GM23338 (cell line): ENCODE results near the gene SAMD11. TPM values are rescaled to one million over a fixed set of nuclear protein-coding genes. Genes with fewer than 3 reads are reported as not detected.

Source experiments
- ATAC-seq: fragments of 200-7000 bp; cut with Tn5 transposase; 3 replicates; pipeline ENCODE4 v1.9.1; 2020
- DNase-seq: peaks from one replicate; pipeline ENCODE4 v3.0.0-alpha.2; 2015; ENCODE audit warnings: low spot score
- H2AFZ ChIP-seq: fragments of 200-600 bp; sonication (generic); 2 replicates; pipeline ENCODE4 v1.8.0; 2016; ENCODE audit warnings: antibody characterized with exemption, mild to moderate bottlenecking, moderate library complexity
- H3F3A ChIP-seq: fragments of 200-600 bp; sonication (generic); replicated peaks from 2 replicates; pipeline ENCODE4 v1.8.0; 2017; ENCODE audit warnings: antibody characterized with exemption, mixed run types, low read depth
- H3K27ac ChIP-seq: fragments of 200-600 bp; sonication (generic); 2 replicates; pipeline ENCODE4 v1.6.1; 2016; ENCODE audit warnings: low read depth
- H3K27me3 ChIP-seq: fragments of 200-600 bp; sonication (generic); 2 replicates; pipeline ENCODE4 v1.8.0; 2016; ENCODE audit warnings: mild to moderate bottlenecking, mixed run types, moderate library complexity; ENCODE audit not compliant: insufficient read depth
- H3K36me3 ChIP-seq: fragments of 200-600 bp; sonication (generic); 2 replicates; pipeline ENCODE4 v1.8.0; 2016; ENCODE audit warnings: mild to moderate bottlenecking; ENCODE audit not compliant: insufficient read depth
- H3K4me1 ChIP-seq: fragments of 200-600 bp; sonication (generic); 2 replicates; pipeline ENCODE4 v1.8.0; 2016; ENCODE audit warnings: mild to moderate bottlenecking, moderate library complexity; ENCODE audit not compliant: insufficient read depth
- H3K4me2 ChIP-seq: fragments of 200-600 bp; sonication (generic); 2 replicates; pipeline ENCODE4 v1.7.1; 2017; ENCODE audit warnings: mixed run types
- H3K4me3 ChIP-seq: fragments of 200-600 bp; sonication (generic); 2 replicates; pipeline ENCODE4 v1.6.1; 2016; ENCODE audit warnings: mixed run types
- H3K79me2 ChIP-seq: fragments of 200-600 bp; sonication (generic); replicated peaks from 2 replicates; pipeline ENCODE4 v1.8.0; 2017; ENCODE audit warnings: mild to moderate bottlenecking; ENCODE audit not compliant: insufficient read depth
- H3K9me2 ChIP-seq: fragments of 200-600 bp; sonication (generic); 2 replicates; pipeline ENCODE4 v1.8.0; 2017; ENCODE audit not compliant: insufficient read depth
- H4K20me1 ChIP-seq: fragments of 200-600 bp; sonication (generic); replicated peaks from 2 replicates; pipeline ENCODE4 v1.8.0; 2017; ENCODE audit warnings: mild to moderate bottlenecking; ENCODE audit not compliant: insufficient read depth
- H3K27ac Mint-ChIP-seq: 2 replicates; pipeline ENCODE4 v1.8.0; 2020; ENCODE audit warnings: inconsistent platforms, mild to moderate bottlenecking, moderate library complexity, mixed read lengths
- H3K27me3 Mint-ChIP-seq: 3 replicates; pipeline ENCODE4 v1.8.0; 2022; ENCODE audit warnings: low read depth, mild to moderate bottlenecking, moderate library complexity, mixed read lengths, inconsistent platforms; ENCODE audit not compliant: insufficient read depth, poor library complexity
- H3K36me3 Mint-ChIP-seq: 3 replicates; pipeline ENCODE4 v1.8.0; 2021; ENCODE audit warnings: low read depth, mild to moderate bottlenecking, inconsistent platforms, moderate library complexity, mixed read lengths
- H3K4me1 Mint-ChIP-seq: 3 replicates; pipeline ENCODE4 v1.8.0; 2020; ENCODE audit warnings: mild to moderate bottlenecking, inconsistent platforms, mixed read lengths
- H3K4me3 Mint-ChIP-seq: 3 replicates; pipeline ENCODE4 v1.8.0; 2021; ENCODE audit warnings: moderate library complexity, mild to moderate bottlenecking, inconsistent platforms, mixed read lengths
- H3K9me3 Mint-ChIP-seq: 3 replicates; pipeline ENCODE4 v1.8.0; 2020; ENCODE audit warnings: moderate library complexity, mild to moderate bottlenecking, inconsistent platforms, mixed read lengths
- CREB1 ChIP-seq: fragments of 250-450 bp; sonication (Bioruptor Pico); IDR thresholded peaks from 2 replicates; pipeline ENCODE4 v1.5.0; 2020; ENCODE audit warnings: low read depth, mild to moderate bottlenecking, moderate library complexity
- EZH2 ChIP-seq: fragments of 200-600 bp; sonication (generic); IDR thresholded peaks from one replicate; pipeline ENCODE4 v1.8.0; 2017; ENCODE audit warnings: antibody characterized with exemption, mild to moderate bottlenecking, low read depth; ENCODE audit not compliant: unreplicated experiment
- EZH2phosphoT487 ChIP-seq: fragments of 200-600 bp; sonication (generic); IDR thresholded peaks from one replicate; pipeline ENCODE4 v1.8.1; 2018; ENCODE audit warnings: antibody characterized with exemption; ENCODE audit not compliant: unreplicated experiment
- JUNB ChIP-seq: IDR thresholded peaks from one replicate; pipeline ENCODE4 v1.6.1; 2016; ENCODE audit warnings: antibody characterized with exemption; ENCODE audit not compliant: unreplicated experiment
- NANOG ChIP-seq: IDR thresholded peaks from 2 replicates; pipeline ENCODE4 v1.6.1; 2016; ENCODE audit warnings: antibody characterized with exemption, borderline replicate concordance
- POLR2AphosphoS5 ChIP-seq: IDR thresholded peaks from 2 replicates; pipeline ENCODE4 v1.6.1; 2016; ENCODE audit warnings: antibody characterized with exemption, low read depth
- STAT1 ChIP-seq: IDR thresholded peaks from one replicate; pipeline ENCODE4 v1.6.1; 2016; ENCODE audit warnings: antibody characterized with exemption; ENCODE audit not compliant: unreplicated experiment
- ZNF114 ChIP-seq: fragments of 250-450 bp; sonication (Bioruptor Pico); IDR thresholded peaks from 2 replicates; pipeline ENCODE4 v1.5.0; 2020; ENCODE audit warnings: mild to moderate bottlenecking, moderate library complexity
- ZNF331 ChIP-seq: fragments of 250-450 bp; sonication (Bioruptor Pico); IDR thresholded peaks from 2 replicates; pipeline ENCODE4 v1.5.0; 2020; ENCODE audit warnings: low read depth, mild to moderate bottlenecking, moderate library complexity
- polyA plus RNA-seq: library from polyadenylated mRNA; unstranded; fragments of >200 nt; fragmentation: Nextera tagmentation; extraction: Ambion mirVana; gene quantifications from 2 replicates; pipeline ENCODE4 v1.2.1, GENCODE V29; 2016
- total RNA-seq: library from RNA; depleted of rRNA; stranded (reverse); fragments of >200 nt; shearing (Covaris generic); gene quantifications from 2 replicates; pipeline ENCODE4 v1.2.3, GENCODE V29; 2014
- TF ChIP-seq, protein P1 (sequence below), 2 experiments: fragments of 200-600 bp in 1 of 2; sonication (generic) in 1 of 2; conservative IDR thresholded peaks; 2 replicates each; pipeline versions ENCODE4 v1.5.1 to v1.6.1; 2016 to 2017; ENCODE audit warnings: antibody characterized with exemption in 2 of 2, low read depth in 2 of 2, mild to moderate bottlenecking in 2 of 2, moderate library complexity in 1 of 2
- TF ChIP-seq, protein P2 (sequence below): IDR thresholded peaks from one replicate; pipeline ENCODE4 v1.6.1; 2018; ENCODE audit warnings: antibody characterized with exemption; ENCODE audit not compliant: unreplicated experiment
- TF ChIP-seq, protein P3 (sequence below): IDR thresholded peaks from 2 replicates; pipeline ENCODE4 v1.6.1; 2016; ENCODE audit warnings: antibody characterized with exemption
- TF ChIP-seq, protein P4 (sequence below): fragments of 250-450 bp; sonication (Bioruptor Pico); IDR thresholded peaks from 2 replicates; pipeline ENCODE4 v1.5.0; 2020; ENCODE audit warnings: mild to moderate bottlenecking, moderate library complexity

The SAMD11 gene
- total and polyA plus RNA-seq, 2 experiments from 2014 or later, result 0.14 to 0.40 TPM

DNA sequence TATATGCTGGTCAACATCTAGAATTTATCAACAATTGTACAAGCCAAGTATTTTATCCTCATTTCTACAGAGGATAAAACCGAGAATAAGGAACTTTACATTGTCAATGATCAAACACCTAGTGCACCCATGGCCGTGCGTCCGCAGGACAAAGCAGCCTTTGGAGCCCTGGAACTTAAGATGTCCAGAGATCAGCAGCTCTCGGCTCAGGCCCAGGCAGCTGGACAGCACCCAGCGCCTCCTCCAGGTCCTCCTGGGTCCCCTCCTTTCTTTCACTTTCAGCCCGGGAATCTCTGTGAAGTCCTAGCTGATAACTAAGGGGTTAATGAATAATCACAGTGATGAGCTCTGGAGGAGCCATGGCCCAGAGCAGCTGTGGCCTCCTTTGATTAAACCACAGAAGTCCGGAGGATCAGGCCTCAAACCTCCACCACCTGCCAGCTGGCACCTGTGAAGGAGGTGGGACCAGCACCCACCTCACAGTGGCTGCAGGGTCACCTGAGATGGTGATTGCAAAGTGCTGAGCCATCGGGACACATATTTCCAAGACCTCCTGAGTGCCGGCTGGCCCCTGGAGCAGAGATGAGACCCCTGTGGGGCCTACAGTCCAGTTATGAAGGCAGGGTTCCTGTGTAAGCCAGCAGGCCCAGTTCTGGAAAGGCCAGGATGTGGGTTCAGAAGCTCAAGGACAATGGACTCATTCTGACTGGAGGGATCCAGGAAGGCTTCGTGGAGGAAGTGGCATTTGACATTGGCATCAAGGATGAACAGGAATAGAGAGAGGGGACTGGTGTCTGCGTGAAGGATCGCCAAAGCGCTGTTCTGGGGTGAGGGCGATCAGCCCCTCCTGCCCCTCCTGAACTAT, 11.6 kb upstream of the SAMD11 start:
- no peak overlapping the region for H3K27ac ChIP-seq
- no peak overlapping the region for H2AFZ ChIP-seq
- H3K4me2 ChIP-seq, result no peak overlapping the region
- H3K36me3 Mint-ChIP-seq, result peaks cover 2% of the 10 kb centered on the region; the same call in 1 of the 3 replicates
- peaks cover 44% of the 10 kb centered on the region for H3K27me3 Mint-ChIP-seq
- TF ChIP-seq NANOG (no peak), EZH2phosphoT487 (no peak), POLR2AphosphoS5 (no peak), STAT1 (no peak), EZH2 (no peak), ZNF331 (CRISPR knock-in tag) (no peak), JUNB (no peak), ZNF114 (CRISPR knock-in tag) (no peak), CREB1 (CRISPR knock-in tag) (no peak)
- TF ChIP-seq, protein P1, sequence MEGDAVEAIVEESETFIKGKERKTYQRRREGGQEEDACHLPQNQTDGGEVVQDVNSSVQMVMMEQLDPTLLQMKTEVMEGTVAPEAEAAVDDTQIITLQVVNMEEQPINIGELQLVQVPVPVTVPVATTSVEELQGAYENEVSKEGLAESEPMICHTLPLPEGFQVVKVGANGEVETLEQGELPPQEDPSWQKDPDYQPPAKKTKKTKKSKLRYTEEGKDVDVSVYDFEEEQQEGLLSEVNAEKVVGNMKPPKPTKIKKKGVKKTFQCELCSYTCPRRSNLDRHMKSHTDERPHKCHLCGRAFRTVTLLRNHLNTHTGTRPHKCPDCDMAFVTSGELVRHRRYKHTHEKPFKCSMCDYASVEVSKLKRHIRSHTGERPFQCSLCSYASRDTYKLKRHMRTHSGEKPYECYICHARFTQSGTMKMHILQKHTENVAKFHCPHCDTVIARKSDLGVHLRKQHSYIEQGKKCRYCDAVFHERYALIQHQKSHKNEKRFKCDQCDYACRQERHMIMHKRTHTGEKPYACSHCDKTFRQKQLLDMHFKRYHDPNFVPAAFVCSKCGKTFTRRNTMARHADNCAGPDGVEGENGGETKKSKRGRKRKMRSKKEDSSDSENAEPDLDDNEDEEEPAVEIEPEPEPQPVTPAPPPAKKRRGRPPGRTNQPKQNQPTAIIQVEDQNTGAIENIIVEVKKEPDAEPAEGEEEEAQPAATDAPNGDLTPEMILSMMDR (conservative IDR thresholded peaks at IDR 0.05; ENCODE audit: low read depth in 2 of 2), result no peak
- TF ChIP-seq, protein P2, sequence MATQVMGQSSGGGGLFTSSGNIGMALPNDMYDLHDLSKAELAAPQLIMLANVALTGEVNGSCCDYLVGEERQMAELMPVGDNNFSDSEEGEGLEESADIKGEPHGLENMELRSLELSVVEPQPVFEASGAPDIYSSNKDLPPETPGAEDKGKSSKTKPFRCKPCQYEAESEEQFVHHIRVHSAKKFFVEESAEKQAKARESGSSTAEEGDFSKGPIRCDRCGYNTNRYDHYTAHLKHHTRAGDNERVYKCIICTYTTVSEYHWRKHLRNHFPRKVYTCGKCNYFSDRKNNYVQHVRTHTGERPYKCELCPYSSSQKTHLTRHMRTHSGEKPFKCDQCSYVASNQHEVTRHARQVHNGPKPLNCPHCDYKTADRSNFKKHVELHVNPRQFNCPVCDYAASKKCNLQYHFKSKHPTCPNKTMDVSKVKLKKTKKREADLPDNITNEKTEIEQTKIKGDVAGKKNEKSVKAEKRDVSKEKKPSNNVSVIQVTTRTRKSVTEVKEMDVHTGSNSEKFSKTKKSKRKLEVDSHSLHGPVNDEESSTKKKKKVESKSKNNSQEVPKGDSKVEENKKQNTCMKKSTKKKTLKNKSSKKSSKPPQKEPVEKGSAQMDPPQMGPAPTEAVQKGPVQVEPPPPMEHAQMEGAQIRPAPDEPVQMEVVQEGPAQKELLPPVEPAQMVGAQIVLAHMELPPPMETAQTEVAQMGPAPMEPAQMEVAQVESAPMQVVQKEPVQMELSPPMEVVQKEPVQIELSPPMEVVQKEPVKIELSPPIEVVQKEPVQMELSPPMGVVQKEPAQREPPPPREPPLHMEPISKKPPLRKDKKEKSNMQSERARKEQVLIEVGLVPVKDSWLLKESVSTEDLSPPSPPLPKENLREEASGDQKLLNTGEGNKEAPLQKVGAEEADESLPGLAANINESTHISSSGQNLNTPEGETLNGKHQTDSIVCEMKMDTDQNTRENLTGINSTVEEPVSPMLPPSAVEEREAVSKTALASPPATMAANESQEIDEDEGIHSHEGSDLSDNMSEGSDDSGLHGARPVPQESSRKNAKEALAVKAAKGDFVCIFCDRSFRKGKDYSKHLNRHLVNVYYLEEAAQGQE, result no peak
- TF ChIP-seq, protein P3, sequence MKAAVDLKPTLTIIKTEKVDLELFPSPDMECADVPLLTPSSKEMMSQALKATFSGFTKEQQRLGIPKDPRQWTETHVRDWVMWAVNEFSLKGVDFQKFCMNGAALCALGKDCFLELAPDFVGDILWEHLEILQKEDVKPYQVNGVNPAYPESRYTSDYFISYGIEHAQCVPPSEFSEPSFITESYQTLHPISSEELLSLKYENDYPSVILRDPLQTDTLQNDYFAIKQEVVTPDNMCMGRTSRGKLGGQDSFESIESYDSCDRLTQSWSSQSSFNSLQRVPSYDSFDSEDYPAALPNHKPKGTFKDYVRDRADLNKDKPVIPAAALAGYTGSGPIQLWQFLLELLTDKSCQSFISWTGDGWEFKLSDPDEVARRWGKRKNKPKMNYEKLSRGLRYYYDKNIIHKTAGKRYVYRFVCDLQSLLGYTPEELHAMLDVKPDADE, result no peak
- TF ChIP-seq, protein P4, sequence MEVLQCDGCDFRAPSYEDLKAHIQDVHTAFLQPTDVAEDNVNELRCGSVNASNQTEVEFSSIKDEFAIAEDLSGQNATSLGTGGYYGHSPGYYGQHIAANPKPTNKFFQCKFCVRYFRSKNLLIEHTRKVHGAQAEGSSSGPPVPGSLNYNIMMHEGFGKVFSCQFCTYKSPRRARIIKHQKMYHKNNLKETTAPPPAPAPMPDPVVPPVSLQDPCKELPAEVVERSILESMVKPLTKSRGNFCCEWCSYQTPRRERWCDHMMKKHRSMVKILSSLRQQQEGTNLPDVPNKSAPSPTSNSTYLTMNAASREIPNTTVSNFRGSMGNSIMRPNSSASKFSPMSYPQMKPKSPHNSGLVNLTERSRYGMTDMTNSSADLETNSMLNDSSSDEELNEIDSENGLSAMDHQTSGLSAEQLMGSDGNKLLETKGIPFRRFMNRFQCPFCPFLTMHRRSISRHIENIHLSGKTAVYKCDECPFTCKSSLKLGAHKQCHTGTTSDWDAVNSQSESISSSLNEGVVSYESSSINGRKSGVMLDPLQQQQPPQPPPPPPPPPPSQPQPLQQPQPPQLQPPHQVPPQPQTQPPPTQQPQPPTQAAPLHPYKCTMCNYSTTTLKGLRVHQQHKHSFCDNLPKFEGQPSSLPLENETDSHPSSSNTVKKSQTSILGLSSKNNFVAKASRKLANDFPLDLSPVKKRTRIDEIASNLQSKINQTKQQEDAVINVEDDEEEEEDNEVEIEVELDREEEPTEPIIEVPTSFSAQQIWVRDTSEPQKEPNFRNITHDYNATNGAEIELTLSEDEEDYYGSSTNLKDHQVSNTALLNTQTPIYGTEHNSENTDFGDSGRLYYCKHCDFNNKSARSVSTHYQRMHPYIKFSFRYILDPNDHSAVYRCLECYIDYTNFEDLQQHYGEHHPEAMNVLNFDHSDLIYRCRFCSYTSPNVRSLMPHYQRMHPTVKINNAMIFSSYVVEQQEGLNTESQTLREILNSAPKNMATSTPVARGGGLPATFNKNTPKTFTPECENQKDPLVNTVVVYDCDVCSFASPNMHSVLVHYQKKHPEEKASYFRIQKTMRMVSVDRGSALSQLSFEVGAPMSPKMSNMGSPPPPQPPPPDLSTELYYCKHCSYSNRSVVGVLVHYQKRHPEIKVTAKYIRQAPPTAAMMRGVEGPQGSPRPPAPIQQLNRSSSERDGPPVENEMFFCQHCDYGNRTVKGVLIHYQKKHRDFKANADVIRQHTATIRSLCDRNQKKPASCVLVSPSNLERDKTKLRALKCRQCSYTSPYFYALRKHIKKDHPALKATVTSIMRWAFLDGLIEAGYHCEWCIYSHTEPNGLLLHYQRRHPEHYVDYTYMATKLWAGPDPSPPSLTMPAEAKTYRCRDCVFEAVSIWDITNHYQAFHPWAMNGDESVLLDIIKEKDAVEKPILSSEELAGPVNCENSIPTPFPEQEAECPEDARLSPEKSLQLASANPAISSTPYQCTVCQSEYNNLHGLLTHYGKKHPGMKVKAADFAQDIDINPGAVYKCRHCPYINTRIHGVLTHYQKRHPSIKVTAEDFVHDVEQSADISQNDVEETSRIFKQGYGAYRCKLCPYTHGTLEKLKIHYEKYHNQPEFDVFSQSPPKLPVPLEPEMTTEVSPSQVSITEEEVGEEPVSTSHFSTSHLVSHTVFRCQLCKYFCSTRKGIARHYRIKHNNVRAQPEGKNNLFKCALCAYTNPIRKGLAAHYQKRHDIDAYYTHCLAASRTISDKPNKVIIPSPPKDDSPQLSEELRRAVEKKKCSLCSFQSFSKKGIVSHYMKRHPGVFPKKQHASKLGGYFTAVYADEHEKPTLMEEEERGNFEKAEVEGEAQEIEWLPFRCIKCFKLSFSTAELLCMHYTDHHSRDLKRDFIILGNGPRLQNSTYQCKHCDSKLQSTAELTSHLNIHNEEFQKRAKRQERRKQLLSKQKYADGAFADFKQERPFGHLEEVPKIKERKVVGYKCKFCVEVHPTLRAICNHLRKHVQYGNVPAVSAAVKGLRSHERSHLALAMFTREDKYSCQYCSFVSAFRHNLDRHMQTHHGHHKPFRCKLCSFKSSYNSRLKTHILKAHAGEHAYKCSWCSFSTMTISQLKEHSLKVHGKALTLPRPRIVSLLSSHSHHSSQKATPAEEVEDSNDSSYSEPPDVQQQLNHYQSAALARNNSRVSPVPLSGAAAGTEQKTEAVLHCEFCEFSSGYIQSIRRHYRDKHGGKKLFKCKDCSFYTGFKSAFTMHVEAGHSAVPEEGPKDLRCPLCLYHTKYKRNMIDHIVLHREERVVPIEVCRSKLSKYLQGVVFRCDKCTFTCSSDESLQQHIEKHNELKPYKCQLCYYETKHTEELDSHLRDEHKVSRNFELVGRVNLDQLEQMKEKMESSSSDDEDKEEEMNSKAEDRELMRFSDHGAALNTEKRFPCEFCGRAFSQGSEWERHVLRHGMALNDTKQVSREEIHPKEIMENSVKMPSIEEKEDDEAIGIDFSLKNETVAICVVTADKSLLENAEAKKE (CRISPR knock-in tag), result no peak
- H3K27me3 ChIP-seq, result peaks cover 61% of the 10 kb centered on the region
- no peaks in the 10 kb centered on the region for H3F3A ChIP-seq
- no peak overlapping the region; the same call in 2 of the 3 replicates for H3K4me3 Mint-ChIP-seq
- no peaks in the 10 kb centered on the region for H3K9me2 ChIP-seq
- DNase-seq, result no peak
- H4K20me1 ChIP-seq, result no peaks in the 10 kb centered on the region
- H3K36me3 ChIP-seq, result no peaks in the 10 kb centered on the region
- no peak overlapping the region for H3K4me3 ChIP-seq
- ATAC-seq, result no peak
- peaks cover 8% of the 10 kb centered on the region; the same call in 2 of the 3 replicates for H3K4me1 Mint-ChIP-seq
- no peaks in the 10 kb centered on the region for H3K79me2 ChIP-seq
- no peak overlapping the region for H3K27ac Mint-ChIP-seq
- H3K4me1 ChIP-seq, result no peaks in the 10 kb centered on the region
- peaks cover 4% of the 10 kb centered on the region; the same call in 2 of the 3 replicates for H3K9me3 Mint-ChIP-seq
